NOMO-1 treated with dmso at 0.1 percent for 144 hours (cell line): ENCODE data around the gene ZNF615.
"Not testable (repeated sequence)": the region's sequence is repeated elsewhere in the genome, so short reads cannot be mapped to it uniquely, and the experiment has no call there.

Source experiments
- DNase-seq: peaks from one replicate; lab custom pipeline; 2025; ENCODE audit not compliant: unreplicated experiment; lab: John Stamatoyannopoulos, UW

Gene ZNF615

DNA sequence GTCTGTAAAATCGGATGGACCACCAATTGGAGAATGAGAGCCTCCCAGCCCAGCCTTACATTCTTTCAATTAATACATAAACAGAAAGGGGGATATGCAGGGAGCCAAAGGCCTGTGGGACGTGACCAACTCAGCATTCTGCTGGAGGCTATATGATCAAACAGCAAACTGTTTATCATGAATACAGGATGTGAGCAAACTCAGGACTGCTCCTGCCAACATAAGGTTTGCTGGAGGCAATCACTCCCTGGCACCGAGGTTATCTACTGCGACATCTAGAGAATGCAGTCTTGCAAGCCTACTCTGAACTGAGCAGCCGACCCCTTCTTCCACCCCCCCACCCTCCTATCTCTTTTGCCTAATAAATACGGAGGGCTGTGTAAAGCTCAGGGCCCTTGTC lies 27.1 kb downstream of the ZNF615 start:
- DNase-seq = not testable (repeated sequence)

DNA sequence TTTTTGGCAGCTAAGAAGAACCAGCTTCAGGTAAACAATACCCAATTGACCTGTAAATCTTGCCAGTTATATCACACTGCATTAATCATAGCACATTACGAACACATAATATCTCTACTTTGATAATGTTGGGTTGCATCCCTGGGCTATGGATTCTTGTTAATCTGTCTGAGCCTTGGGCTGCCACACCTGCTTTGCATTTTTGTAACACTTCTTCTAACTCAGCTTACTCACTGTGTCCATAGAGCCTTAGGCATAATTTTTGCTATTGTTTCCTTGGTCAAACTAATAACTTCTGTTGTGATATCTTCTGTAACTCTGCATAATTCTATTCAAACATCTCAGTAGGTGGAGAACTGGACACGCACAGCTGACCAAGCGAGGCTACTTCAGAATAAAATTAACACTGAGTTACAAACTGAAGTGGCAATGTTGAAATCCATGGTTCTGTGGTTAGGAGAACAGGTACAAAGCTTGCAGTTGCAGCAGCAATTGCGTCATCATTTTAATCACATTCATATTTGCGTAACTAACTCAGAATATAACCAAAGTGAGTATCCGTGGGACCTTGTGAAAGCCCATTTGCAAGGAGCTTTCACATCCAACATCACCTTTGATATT lies 27.8 kb downstream of the ZNF615 start:
- DNase-seq = no peak

DNA sequence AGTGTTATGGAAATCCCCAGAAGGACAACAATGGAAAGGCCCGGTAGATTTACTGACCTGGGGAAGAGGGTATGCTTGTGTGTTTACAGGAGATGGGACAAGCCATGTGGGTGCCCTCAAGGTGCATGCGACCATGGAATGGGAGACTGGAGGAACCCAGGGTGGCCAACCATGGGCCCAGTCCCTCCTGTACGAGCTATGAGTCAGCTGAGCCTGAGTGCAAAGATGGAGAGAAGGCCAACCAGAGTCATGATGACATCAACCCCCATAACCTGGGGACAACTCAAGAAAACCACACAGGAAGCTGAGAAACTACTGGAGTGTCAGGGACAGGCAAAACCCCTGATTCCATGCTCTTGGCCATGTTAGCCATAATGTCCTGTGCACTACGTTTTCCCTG lies 29.1 kb downstream of the ZNF615 start:
- no peak for DNase-seq

DNA sequence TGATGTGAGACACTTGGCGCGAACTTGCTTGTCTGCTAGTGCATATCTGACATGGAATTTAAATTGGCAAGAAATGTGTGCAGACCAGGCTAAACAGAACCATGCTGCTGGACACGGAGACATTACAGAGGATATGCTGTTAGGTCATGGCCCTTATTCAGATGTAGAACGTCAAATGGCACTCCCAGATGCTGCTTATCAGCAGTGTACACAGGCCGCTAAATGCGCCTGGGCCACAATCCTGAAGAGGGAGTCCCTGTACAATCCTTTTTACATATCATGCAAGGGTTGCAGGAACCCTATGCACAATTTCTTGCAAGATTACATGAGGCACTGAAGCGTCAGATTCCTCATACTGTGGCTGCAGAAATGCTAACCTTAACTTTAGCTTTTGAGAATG lies 30.7 kb downstream of the ZNF615 start:
- DNase-seq = no peak

DNA sequence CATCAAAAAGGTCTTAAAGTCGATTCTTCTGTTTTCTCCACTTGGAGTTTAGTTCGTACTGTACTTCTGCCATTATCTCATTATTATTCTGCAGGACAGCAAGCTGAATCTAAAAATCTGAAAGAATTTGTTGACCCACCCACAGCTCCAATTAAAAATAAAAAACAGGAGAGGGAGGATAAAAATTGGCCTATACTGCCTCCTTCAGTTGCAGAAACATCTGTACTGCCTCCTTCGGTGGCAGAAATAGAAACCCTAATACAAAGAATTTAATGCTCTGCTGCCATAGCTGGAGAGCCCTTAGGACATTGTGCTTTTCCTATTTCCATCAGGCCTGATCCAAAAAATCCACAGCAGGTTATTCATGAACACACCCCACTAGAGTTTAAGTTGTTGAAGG lies 31.2 kb downstream of the ZNF615 start:
- no peak for DNase-seq

DNA sequence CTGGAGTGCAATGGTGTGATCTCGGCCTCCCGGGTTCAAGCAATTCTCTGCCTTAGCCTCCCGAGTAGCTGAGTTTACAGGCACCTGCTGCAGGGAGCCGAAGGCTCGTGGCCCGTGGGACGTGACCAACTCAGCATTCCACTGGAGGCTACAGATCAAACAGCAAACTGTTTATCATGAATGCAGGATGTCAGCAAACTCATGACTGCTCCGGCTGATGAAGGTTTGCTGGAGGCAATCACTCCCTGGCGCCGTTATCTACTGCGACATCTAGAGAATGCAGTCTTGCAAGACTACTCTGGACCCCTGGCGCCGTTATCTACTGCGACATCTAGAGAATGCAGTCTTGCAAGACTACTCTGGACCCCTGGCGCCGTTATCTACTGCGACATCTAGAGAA lies 32.2 kb downstream of the ZNF615 start:
- not testable (repeated sequence) for DNase-seq

DNA sequence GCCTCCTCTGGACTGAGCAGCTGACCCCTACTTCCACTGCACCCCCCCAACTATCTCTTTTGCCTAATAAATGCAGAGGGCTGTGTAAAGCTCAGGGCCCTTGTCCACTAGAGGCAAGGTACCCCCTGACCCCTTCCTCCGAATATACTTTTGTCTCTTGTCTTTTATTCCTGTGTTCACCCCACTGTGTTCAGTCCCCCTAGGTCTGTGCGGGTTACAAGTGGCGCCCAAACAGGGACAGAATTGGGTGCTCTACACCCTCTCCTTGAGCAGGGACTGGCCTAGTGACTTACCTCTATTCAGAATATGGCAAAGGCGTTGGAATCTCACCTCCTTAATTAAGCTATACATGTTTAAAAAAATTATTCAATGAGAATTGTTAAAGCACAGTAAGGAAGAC lies 36.4 kb downstream of the ZNF615 start:
- DNase-seq = no peak

DNA sequence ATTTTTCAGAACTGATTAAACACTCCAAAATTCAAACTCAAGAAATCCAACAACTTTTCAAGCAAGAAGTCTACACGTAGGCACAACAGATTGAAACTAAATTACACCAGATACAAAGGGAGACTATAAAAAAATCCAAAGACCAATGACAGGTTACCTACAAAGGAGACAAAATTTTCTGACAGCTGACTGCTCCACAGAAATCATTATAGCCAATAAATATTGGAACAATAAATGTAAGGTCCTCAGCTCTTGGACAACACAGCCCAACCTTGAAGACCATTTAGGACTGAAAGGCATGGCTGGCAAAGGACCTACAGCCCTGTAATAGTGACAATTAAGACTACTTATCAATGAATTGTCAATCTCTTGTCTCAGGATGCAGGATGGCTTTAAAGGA lies 37.3 kb downstream of the ZNF615 start:
- DNase-seq = no peak

DNA sequence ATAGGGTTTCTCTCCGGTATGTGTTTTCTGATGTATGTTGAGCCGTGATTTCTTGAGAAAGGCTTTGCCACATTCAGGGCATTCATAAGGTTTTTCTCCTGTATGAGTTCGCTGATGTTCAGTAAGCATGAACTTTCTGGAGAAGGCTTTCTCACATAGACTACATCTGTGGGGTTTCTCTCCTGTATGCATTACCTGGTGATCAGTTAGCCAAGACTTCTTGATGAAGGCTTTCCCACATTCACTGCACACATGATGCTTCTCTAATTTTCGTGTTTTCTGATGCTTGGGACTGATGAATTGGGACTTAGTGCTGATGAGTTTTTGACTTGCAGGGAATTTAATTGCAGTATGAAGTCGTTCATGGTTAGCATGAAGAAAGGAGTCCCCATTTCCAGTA lies 42.4 kb downstream of the ZNF615 start:
- DNase-seq = no peak

DNA sequence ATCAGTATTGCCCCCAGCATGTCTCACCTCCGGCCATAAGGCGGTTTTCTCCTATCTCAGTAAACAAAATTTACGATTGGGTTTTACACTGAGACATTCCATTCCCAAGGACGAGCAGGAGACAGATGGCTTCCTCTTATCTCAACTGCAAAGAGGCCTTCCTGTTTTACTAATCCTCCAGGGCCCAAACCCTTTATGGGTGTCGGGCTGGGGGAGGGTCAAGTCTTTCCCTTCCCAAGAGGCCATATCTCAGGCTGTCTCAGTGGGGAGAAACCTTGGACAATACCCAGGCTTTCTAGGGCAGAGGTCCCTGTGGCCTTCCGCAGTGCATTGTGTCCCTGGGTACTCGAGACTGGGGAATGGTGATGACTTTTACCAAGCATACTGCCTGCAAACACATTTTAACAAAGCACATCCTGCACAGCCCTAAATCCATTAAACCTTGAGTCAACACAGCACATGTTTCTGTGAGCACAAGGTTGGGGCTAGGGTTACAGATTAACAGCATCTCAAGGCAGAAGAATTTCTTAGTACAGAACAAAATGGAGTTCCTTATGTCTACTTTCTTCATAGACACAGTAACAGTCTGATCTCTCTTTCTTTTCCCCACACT lies 47.3 kb downstream of the ZNF615 start:
- not testable (repeated sequence) for DNase-seq

DNA sequence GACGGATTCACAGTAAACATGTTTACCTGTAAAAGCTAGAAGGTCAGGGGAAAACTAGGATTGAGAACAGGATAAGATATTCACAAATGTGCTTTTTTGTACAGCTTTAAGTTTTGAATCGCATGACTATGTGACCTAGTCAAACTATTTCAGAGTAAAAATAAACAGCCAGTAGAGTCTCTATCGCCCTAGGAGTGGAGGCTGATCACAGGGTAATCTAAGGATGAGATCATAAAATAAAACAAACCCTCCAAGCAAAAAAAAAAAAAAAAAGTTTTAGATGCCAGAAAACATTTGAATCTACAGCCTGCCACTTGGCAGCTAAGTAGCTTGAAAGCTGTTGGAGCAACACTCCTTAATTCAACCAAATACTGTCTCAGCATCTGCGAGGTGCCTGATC lies 48.2 kb downstream of the ZNF615 start:
- DNase-seq = no peak

DNA sequence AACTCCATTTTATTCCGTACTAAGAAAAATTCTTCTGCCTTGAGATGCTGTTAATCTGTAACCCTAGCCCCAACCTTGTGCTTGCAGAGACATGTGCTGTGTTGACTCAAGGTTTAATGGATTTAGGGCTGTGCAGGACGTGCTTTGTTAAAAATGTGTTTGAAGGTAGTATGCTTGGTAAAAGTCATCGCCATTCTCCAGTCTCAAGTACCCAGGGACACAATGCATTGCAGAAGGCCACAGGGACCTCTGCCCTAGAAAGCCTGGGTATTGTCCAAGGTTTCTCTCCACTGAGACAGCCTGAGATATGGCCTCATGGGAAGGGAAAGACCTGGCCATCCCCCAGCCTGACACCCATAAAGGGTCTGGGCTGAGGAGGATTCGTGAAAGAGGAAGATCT lies 50.2 kb downstream of the ZNF615 start:
- DNase-seq = not testable (repeated sequence)

DNA sequence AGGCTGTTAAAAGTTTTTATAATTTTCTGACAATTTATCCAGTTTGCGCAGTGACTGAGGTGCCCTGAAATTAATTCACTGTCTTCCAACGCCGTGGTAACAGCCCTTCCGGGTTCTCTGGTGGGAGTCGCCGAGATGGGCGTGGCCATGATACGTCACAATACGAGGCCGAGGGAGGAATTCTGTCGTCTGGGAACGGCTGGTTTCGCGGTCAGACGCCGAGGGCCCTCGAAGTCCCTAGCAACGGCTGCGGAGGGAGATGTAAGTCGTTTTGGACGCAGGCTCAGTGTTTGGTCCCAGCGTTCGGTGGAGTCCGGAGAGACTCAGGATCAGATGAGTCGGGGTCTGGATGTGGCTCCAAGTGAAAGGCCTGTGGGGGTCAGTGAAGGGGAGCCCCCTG lies 59.0 kb downstream of the ZNF615 start:
- no peak for DNase-seq

DNA sequence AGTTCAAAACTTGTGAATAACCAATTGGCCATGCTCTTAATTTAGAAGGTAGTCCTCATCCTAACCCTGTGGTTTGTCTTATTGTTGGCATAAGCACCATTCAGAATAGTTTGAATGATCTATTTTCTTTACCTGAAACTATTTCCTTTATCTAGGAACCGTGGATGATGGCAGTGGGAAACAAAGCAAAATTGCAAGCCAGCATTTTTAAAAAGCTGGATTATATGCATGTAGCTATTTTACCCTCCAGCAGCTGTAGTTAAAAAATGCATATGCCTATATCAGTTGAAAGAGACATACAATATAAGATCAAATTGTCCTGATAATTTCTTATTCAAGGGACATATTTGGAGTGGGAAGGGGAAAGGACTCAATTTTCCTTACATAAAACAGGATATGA lies 61.4 kb downstream of the ZNF615 start:
- DNase-seq = no peak

DNA sequence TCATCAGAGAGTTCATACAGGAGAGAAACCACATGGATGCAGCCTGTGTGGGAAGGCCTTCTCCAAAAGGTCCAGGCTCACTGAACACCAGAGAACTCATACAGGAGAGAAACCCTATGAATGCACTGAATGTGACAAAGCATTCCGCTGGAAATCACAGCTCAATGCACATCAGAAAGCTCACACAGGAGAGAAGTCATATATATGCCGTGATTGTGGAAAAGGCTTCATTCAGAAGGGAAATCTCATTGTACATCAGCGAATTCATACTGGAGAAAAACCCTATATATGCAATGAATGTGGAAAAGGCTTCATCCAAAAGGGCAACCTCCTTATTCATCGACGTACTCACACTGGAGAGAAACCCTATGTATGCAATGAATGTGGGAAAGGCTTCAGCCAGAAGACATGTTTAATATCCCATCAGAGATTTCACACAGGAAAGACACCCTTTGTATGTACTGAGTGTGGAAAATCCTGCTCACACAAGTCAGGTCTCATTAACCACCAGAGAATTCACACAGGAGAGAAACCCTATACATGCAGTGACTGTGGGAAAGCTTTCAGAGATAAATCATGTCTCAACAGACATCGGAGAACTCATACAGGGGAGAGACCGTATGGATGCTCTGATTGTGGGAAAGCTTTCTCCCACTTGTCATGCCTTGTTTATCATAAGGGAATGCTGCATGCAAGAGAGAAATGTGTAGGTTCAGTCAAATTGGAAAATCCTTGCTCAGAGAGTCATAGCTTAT lies 63.0 kb downstream of the ZNF615 start:
- DNase-seq = no peak
